Daoy (cell line): ENCODE results near the gene TCF4. TPM values are rescaled to one million over a fixed set of nuclear protein-coding genes. Genes with fewer than 3 reads are reported as not detected.

Source experiments
- DNase-seq: peaks from one replicate; pipeline ENCODE4 v3.0.0-alpha.2; 2015; ENCODE audit warnings: low read depth
- total RNA-seq: library from RNA; depleted of rRNA; stranded (reverse); fragments of >200 nt; shearing (Covaris generic); gene quantifications from 2 replicates; pipeline ENCODE4 v1.2.3, GENCODE V29; 2014

The TCF4 gene
- total RNA-seq, 1 experiment from 2014 or later, result 24.1 TPM

DNA sequence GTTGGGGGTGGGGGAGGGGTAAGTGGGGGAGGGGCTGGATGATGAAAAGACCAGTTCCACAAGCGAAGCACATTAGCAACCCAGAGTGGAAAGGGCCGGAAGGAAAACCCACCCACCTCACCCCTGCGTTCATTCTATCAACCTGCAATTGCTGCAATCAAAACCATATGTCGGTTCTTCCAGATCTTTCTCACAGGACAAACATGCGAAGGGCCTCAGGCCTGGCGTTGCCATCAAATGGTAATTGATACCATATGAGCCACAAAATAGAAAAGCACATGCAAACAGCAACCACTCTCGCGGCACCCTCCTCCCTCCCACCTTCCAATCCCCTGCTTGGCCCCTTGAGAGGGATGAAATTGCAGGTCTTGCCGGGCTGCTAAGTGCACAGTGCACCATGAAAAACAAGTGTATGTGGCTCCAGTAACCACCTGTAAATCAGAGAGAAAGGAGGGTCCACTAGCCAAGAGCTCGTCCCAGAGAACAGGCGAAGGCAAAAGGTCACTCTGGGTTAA lies 287.5 kb downstream of the TCF4 start:
- no peak for DNase-seq

GRCh38 chr18:55296778-55297177 lies 291.2 kb downstream of the TCF4 start:
- DNase-seq, result no peak

GRCh38 chr18:55296115-55296514 lies 291.9 kb downstream of the TCF4 start:
- no peak for DNase-seq

DNA sequence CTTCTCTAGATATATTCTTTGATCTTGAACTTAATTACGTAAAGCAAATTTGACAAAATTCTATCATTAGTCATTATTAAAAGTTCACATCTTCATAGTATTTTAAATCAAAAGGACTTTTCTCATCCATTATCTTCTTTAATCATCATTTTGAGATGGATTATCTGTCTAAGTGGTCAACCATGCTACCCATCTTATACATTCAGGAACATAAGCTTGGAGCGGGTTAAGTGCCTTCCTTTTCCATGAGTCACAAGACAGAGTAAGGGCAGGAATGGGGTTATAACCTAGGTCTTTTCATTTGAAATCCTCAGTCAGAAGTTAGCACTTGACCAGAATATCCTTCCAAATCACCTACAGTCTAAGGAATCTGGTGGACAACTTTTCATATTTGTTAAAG lies 297.1 kb downstream of the TCF4 start:
- peak; percentile 11 for DNase-seq

GRCh38 chr18:55289775-55290174 lies 298.2 kb downstream of the TCF4 start:
- no peak for DNase-seq

DNA sequence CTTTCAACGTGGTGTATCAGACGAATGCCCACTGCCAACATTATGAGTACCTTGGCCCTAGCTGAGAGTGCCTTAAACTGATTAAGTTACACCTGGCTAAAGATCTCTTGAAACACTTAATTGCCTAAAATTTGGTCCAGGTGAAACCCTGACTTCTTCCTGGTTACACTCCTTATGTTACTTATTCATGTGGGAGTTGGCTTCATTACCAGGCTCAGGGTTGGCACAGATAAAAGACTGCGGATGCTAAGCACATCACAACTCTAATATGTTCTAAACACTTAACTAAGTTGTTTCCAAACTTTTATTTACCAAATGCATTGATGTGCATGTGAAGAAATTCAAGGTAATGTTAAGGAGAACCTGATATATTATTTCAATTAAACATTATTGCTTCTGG lies 298.9 kb downstream of the TCF4 start:
- no peak for DNase-seq

GRCh38 chr18:55287935-55288868 lies 299.8 kb downstream of the TCF4 start:
- no peak for DNase-seq

DNA sequence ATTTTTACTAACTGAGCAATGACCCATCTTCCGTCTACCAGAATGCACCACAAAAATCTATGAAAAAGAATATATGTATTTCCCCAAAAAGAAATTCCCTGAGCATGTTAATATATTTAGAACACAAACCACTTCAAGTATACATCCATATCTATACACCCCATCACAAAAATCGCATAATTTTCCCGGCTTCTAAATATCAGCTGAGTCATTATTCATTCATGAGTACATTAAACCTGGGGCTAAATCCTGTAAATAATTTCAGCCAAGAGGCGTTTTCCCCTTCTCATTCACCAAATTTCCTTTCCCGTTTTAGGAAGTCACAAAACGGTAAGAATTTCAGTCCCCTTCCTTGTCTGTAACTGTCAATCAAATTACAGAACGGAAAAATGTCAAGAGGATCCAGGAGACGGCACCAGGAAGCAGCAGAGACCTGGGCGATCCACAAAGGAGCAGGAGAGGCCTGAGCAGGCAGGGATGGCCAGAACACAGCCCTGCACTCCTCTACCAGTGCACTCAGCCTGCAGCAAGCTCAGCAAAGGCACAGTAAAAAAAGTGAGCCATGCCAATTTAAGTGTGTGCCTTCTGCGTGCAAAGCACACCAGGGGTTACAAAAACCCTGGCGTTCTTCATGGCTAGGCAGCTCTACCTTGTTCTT lies 300.7 kb downstream of the TCF4 start:
- DNase-seq, result no peak

DNA sequence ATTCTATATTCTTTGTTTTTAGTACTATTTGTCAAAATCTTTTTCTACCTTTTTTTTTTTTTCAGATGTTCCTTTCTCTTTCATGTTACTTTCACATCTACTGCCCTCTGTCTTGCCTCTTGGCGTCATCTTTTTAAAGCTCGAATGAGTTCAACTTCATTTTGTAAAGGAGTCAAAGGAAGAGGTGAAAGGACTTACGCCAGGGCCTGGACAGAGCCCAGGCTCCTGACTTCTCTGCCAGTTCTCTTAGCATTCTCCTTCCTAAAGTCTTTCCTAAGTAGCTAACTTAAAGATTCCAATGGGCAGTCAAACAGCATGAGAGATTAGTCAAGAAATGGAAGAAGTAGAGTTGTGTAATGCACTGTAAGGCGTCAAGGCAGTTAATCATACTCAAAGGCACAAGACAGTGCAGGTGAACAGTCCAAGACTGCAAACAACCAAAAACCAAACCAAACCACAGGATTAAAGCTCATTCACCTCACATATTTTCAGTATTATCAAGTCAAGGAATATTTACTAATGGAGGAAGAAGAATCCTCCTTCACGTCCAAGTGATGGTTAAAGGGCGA lies 301.7 kb downstream of the TCF4 start:
- DNase-seq, result no peak

DNA sequence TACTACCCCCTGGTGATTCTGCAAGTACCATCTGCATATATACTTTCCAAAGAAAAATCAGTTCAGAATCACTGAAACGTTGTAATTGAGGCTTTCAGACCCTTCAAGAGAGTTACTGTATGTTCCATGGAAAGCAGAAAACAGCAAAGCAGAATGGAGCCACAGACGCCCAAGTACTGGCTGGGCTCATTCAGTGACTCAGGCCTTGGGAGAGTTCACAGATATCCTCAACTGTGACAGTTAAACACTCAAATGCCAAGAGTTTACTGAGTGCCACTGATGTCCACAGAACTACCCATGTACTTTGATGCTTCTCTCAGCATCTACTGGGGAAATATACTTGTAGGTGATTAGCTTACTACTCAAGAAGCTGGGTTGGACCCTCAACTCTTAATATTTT lies 303.4 kb downstream of the TCF4 start:
- DNase-seq, result no peak

DNA sequence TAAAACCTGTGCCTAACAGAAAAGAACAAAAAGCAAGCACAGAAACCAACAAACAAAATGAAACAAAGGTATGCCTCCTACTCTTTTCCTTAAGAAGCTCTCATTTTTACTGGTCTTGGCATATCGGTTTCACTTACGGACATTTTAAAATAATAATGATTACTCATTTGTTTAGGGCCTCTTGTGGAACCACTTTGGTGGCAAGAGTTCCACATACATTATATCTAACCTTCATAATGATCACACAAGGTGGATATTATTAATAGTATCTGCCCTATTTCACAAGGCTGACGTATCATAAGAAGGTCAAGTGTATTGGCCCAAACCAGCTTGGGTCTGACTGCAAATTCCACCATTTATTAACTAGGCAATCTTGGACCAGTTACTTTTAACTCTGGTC lies 304.7 kb downstream of the TCF4 start:
- no peak for DNase-seq

- DNase-seq, result peak; percentile 8
Observed at GRCh38 chr18:55280503-55280902, 307.5 kb downstream of the TCF4 start.

GRCh38 chr18:55275039-55275901 lies 312.7 kb downstream of the TCF4 start:
- peak; percentile 24 for DNase-seq

GRCh38 chr18:55272510-55273243 lies 315.3 kb downstream of the TCF4 start:
- DNase-seq, result no peak

- no peak for DNase-seq
Observed at GRCh38 chr18:55269622-55270021, 318.4 kb downstream of the TCF4 start.

DNA sequence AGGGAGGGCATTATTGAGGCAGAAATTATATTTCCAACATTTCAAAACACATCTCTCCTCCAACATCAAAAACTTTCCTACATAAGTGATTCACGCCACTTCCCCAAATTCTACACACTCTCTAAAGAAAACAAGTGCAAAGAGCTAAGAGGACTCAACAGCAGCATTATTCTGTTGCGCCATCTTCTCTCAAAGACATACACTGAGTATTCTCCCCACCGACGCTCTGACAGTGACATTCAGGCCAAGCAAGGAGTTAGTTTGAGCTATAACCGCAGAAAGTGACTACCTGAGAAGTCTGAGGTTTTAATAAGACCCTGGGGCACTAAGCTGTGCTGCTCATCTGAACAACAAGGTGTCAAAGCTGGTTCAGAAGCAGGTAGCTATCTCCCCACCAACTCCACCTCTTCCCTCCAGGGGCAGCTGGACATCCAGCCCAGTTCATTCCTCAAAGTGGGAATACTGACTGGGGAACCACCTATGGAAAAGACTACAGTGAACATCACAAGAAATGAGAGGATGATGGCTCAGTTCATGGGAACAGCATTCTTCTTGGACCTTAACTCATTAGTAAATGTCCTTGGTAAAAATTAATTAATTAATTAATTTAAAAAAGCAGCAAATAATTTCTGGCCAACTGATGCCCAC lies 319.2 kb downstream of the TCF4 start:
- no peak for DNase-seq

- DNase-seq, result no peak
Observed at GRCh38 chr18:55268151-55268601, 319.8 kb downstream of the TCF4 start.

DNA sequence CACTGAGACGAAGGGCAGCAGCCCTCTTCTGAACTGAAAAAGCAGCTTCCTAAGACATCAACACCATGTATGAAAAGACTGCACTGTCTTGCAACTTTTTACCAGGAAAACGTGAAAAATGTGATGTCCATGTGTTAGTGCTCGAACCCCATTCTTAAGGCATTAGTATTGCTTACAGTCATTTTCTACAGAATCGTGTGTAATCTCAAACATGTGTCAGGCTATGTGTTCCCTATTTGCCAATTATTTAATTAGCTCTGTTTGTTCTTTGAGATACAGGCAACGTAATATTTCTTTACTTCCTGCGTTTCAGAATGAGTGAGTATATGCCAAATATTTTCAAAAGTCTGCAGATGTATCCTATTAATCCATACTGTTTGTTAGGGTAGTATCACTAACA lies 321.0 kb downstream of the TCF4 start:
- DNase-seq, result no peak

GRCh38 chr18:55265984-55266383 lies 322.0 kb downstream of the TCF4 start:
- peak; percentile 4 for DNase-seq

- DNase-seq, result no peak
Observed at GRCh38 chr18:55265130-55265675, 322.8 kb downstream of the TCF4 start.
